Measurements from ENCODE around the gene MGAT4B. TPM values are rescaled to one million over a fixed set of nuclear protein-coding genes. Genes with fewer than 3 reads are reported as not detected.

The MGAT4B gene
- polyA plus RNA-seq, 2 of the 4 experiments (the other 2 are of a cell fraction) = 57.4 to 166 TPM

DNA sequence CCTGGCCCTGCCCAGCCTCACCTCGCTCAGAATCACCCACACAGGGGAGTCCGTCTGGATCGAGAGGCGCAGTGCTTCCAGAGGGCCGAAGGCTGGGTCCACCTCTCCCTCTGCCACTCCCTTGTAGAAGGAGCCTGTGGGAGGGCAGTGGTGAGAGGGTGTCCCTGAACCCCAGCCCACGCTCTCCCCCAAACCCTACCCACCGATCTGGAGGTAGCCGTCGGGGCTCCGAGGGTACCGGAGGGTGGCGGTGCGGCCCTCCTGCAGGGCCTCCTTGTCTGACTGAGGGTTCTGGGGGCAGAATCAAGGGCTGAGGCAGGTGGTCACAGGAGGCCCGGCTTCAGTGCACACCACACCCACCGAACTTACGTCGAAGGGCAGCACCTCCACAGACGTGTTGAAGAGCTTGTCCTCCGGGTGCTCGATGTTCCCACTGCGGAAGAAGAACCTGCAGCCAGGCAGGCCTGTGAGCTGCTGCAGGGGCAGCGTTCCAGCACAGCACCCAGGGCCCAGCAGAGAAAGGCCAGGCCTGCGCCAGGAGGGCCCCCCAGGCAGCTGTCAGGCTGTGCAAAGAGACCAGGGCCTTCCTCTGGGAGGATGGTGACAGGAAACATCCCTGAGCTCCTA lies 8.4 kb downstream of the MGAT4B start:
- H3K9me3 ChIP-seq = no peaks in the 10 kb centered on the region
- ATAC-seq = no peak
- CTCF ChIA-PET = interaction anchor here (0.8 to 6.2 kb wide), 9 partner anchors 10 to 329 kb away, joined by 3 to 86 read pairs (median 12); no protein-coding TSS in a partner anchor
- no peak for FAIRE-seq
- TF ChIP-seq KDM5A (IDR thresholded peaks at IDR 0.05) (no peak), HEYL (CRISPR knock-in tag; IDR thresholded peaks at IDR 0.05) (no peak), NR3C1 (IDR thresholded peaks at IDR 0.05) (no peak), BHLHE40 (IDR thresholded peaks at IDR 0.05; ENCODE audit: low read depth, low read length) (no peak), RARB (CRISPR knock-in tag; IDR thresholded peaks at IDR 0.05) (no peak), HOXB5 (CRISPR knock-in tag; IDR thresholded peaks at IDR 0.05) (no peak), MAFK (IDR thresholded peaks at IDR 0.05; ENCODE audit: partially characterized antibody) (no peak), FOSB (CRISPR knock-in tag; IDR thresholded peaks at IDR 0.05) (no peak), RFX5 (IDR thresholded peaks at IDR 0.05) (no peak), HDAC2 (IDR thresholded peaks at IDR 0.05) (no peak), NPAS2 (CRISPR knock-in tag; IDR thresholded peaks at IDR 0.05; ENCODE audit: borderline replicate concordance) (no peak)
- TF ChIP-seq, protein P1, sequence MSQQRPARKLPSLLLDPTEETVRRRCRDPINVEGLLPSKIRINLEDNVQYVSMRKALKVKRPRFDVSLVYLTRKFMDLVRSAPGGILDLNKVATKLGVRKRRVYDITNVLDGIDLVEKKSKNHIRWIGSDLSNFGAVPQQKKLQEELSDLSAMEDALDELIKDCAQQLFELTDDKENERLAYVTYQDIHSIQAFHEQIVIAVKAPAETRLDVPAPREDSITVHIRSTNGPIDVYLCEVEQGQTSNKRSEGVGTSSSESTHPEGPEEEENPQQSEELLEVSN (IDR thresholded peaks at IDR 0.05; ENCODE audit: borderline replicate concordance, low read depth) = no peak
- TF ChIP-seq, protein P2, sequence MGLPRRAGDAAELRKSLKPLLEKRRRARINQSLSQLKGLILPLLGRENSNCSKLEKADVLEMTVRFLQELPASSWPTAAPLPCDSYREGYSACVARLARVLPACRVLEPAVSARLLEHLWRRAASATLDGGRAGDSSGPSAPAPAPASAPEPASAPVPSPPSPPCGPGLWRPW (IDR thresholded peaks at IDR 0.05) = no peak
- H3K4me3 ChIP-seq = no peak overlapping the region
- POLR2A ChIA-PET = no interaction called here
- no peak overlapping the region for H3K27ac ChIP-seq
- no peak for DNase-seq (ENCODE audit: low read depth in 1 of 2, low spot score in 1 of 2)
- WGBS (ENCODE audit: missing lambda C conversion rate) = 97% methylated on average over 7 of the region's 23 CpGs
- H3K4me1 ChIP-seq = peaks cover 28% of the 10 kb centered on the region
- H3K4me2 ChIP-seq = no peak overlapping the region

DNA sequence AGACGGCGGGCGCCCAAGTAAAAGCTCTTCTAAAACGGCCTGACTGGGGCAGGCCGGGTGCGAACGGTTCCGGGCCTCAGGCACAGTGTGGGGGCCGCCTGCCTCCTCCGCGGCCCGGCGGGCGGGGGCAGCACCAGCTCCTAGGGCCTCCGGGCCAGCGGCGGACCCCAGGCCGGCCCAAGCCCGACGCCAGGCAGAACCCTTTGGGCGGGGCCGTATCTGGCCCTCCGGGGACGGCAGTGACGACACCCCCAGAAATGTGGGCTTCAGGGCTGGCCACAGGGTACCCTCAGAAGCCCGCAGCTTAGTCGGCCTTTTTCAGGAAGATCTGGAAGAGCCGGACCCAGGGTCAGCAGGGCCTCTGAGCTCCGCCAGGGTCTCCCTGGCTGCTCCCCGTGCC lies 8.9 kb downstream of the MGAT4B start:
- CTCF ChIA-PET = interaction anchor here (0.8 to 5.9 kb wide), 11 partner anchors 9 to 330 kb away, joined by 3 to 68 read pairs (median 12); no protein-coding TSS in a partner anchor
- Histone ChIP-seq H3K4me2 (no peak overlapping the region), H3K4me1 (peaks cover 23% of the 10 kb centered on the region), H3K27ac (no peak overlapping the region), H3K4me3 (no peak overlapping the region), H3K9me3 (no peaks in the 10 kb centered on the region)
- POLR2A ChIA-PET = interaction anchor here (0.9 kb wide), 1 partner anchor 67 kb away, joined by 3 read pairs; no protein-coding TSS in a partner anchor
- FAIRE-seq = no peak
- TF ChIP-seq HEYL (CRISPR knock-in tag; IDR thresholded peaks at IDR 0.05) (no peak), ESRRA (IDR thresholded peaks at IDR 0.05; ENCODE audit: borderline replicate concordance, low read length) (no peak), CEBPB (IDR thresholded peaks at IDR 0.05) (no peak), MAFK (IDR thresholded peaks at IDR 0.05; ENCODE audit: partially characterized antibody) (no peak), KDM5A (IDR thresholded peaks at IDR 0.05) (no peak), HOXB13 (CRISPR knock-in tag; IDR thresholded peaks at IDR 0.05; ENCODE audit: low read depth) (no peak), RAD21 (conservative IDR thresholded peaks at IDR 0.05 in 1 of 2, IDR thresholded peaks at IDR 0.05 in 1 of 2) (no peak), RARB (CRISPR knock-in tag; IDR thresholded peaks at IDR 0.05) (no peak), RNF2 (IDR thresholded peaks at IDR 0.05; ENCODE audit: borderline replicate concordance, low read depth) (no peak), BHLHE40 (IDR thresholded peaks at IDR 0.05; ENCODE audit: low read depth, low read length) (no peak)
- TF ChIP-seq, protein P3, sequence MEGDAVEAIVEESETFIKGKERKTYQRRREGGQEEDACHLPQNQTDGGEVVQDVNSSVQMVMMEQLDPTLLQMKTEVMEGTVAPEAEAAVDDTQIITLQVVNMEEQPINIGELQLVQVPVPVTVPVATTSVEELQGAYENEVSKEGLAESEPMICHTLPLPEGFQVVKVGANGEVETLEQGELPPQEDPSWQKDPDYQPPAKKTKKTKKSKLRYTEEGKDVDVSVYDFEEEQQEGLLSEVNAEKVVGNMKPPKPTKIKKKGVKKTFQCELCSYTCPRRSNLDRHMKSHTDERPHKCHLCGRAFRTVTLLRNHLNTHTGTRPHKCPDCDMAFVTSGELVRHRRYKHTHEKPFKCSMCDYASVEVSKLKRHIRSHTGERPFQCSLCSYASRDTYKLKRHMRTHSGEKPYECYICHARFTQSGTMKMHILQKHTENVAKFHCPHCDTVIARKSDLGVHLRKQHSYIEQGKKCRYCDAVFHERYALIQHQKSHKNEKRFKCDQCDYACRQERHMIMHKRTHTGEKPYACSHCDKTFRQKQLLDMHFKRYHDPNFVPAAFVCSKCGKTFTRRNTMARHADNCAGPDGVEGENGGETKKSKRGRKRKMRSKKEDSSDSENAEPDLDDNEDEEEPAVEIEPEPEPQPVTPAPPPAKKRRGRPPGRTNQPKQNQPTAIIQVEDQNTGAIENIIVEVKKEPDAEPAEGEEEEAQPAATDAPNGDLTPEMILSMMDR (IDR thresholded peaks at IDR 0.05) = no peak
- TF ChIP-seq, protein P4, sequence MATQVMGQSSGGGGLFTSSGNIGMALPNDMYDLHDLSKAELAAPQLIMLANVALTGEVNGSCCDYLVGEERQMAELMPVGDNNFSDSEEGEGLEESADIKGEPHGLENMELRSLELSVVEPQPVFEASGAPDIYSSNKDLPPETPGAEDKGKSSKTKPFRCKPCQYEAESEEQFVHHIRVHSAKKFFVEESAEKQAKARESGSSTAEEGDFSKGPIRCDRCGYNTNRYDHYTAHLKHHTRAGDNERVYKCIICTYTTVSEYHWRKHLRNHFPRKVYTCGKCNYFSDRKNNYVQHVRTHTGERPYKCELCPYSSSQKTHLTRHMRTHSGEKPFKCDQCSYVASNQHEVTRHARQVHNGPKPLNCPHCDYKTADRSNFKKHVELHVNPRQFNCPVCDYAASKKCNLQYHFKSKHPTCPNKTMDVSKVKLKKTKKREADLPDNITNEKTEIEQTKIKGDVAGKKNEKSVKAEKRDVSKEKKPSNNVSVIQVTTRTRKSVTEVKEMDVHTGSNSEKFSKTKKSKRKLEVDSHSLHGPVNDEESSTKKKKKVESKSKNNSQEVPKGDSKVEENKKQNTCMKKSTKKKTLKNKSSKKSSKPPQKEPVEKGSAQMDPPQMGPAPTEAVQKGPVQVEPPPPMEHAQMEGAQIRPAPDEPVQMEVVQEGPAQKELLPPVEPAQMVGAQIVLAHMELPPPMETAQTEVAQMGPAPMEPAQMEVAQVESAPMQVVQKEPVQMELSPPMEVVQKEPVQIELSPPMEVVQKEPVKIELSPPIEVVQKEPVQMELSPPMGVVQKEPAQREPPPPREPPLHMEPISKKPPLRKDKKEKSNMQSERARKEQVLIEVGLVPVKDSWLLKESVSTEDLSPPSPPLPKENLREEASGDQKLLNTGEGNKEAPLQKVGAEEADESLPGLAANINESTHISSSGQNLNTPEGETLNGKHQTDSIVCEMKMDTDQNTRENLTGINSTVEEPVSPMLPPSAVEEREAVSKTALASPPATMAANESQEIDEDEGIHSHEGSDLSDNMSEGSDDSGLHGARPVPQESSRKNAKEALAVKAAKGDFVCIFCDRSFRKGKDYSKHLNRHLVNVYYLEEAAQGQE (IDR thresholded peaks at IDR 0.05) = no peak
- no peak for ATAC-seq
- DNase-seq (ENCODE audit: low read depth in 1 of 2, low spot score in 1 of 2) = no peak
- WGBS (ENCODE audit: missing lambda C conversion rate) = 98% methylated on average over 22 of the region's 30 CpGs
